NCI-H146 (cell line): Measurements from ENCODE around the gene OR51I2.
A peak's percentile ranks its signal among the peaks of the same experiment; 100 is the strongest.

Experiments
- DNase-seq: peaks from one replicate; lab custom pipeline; 2025; lab: John Stamatoyannopoulos, UW

The OR51I2 gene, protein sequence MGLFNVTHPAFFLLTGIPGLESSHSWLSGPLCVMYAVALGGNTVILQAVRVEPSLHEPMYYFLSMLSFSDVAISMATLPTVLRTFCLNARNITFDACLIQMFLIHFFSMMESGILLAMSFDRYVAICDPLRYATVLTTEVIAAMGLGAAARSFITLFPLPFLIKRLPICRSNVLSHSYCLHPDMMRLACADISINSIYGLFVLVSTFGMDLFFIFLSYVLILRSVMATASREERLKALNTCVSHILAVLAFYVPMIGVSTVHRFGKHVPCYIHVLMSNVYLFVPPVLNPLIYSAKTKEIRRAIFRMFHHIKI

DNA sequence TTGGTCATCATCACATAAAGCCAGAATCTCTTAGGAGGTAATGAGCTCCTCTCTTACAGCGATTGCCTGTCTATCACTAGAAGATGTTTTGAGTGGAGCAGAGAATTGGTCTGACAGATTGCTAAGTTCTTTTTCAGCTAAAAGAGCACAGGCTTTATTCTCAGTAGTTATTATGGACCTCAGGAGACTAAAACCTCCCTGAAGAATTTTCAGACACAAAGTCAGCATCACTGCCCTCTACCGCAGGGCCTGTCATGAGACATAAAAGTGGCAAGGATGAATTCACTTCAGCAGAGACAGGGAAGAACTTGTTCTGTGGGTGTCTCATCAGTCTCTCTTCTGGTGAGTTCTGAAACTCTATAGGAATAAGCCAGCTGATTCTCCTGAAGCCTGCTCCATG is at the start of gene OR51I2:
Gene OR51I2 (plus strand): TSS at position 301 of the 400 bp plus-strand sequence. CDS start 4,166 bp downstream, outside the sequence.
- DNase-seq: no peak

DNA sequence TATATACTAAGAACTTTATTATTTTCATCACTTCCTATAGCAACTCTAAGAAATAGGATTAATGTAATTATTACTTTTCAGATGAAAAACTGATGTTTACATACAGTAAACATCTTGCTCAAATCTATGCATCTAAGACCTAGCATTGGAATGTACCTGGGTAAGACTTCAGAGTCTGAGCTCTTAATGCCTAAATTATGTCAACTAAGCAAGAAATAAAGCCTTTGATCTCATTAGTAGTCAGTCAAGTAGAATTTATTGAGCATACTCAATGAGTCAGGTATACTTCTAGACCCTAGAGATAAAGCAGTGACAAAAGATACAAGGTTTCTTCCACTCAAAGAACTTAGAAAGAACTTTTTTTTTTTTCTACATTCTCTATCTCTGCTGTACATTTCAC is 44.0 kb upstream of the OR51I2 start:
- DNase-seq: no peak

DNA sequence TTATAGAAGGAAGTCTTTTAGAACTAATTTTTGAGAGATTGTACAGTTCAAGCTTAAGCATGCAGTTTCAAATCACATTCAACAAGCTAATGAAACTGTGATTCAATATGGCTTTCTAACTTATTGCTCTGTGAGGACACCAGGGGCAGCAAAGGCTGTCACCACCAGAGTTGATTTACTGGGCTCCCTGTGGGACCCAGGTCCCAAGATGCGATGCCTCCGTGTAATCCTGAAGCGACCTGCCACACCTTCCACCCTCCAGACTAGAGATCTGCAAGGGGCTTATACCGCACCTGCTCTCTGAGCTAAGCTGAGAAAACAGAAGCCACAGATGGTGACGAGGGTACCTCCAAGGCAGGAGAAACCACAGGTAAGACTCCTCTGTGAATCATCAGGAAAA is 28.1 kb upstream of the OR51I2 start:
- DNase-seq: no peak

DNA sequence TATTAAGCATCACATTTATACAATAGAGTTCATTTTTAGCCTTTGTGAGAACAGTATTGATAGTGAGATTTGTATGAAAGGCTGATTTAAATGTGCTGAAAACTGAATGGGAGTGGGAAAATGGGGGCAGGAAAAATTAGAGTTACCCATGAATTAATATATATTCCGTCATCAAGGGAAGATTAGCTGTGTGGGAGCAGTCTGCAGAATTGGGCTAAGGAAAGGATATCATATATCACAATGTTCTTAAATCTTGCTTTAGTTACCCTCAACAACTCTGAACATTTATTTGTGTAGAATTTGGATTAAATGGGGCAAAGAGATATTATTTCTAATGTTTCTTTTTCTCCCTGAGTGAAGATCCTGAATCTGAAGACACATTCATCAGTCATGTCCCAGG is 27.3 kb upstream of the OR51I2 start, which contains the start of gene OR51Q1:
Gene OR51Q1 (plus strand): TSS at position 301 of the 400 bp plus-strand sequence. CDS start 90 bp downstream, at position 391.
- no peak for DNase-seq

DNA sequence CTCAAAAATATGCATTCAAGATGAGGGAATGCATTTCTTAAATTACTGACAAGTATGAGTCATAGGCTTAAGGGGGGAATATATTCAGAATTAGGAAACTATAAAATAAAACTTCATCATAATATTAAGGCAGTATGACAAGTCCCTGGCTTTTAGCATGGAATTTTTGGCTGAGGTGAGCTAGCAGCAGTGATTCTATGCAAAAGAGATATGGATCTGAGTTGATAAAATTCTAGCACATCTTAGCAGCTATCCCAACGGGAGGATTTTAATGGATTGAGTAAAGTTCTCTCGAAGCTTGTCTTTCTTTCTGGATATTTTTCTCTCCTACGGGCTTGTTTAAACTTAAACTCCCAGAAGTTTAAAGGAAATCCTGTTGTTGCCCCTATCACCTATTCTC is 26.0 kb upstream of the OR51I2 start:
- no peak for DNase-seq

DNA sequence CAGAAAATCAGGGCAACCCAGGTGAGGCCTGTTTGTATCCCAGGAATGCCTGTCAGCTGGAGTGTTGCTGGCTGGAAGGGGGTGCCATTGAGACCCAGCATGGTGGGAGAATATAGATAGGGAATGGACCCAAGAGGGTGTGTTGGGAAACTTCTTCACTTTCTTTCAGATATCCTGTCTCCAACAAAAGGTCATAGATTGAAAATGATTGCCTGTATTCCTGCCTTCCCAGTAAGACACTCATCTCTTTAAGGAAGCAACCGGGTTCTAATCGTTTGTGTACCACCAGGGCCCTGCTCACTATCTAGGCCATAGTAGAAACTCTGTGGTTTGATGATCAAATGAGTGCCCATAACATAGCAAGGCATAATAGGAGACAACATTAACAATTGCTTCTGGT is 7.7 kb upstream of the OR51I2 start, which contains the start of gene OR51I1:
Gene OR51I1 (minus strand): TSS at position 101 of the 400 bp plus-strand sequence. CDS start 0 bp downstream, at position 101.
- DNase-seq: no peak

DNA sequence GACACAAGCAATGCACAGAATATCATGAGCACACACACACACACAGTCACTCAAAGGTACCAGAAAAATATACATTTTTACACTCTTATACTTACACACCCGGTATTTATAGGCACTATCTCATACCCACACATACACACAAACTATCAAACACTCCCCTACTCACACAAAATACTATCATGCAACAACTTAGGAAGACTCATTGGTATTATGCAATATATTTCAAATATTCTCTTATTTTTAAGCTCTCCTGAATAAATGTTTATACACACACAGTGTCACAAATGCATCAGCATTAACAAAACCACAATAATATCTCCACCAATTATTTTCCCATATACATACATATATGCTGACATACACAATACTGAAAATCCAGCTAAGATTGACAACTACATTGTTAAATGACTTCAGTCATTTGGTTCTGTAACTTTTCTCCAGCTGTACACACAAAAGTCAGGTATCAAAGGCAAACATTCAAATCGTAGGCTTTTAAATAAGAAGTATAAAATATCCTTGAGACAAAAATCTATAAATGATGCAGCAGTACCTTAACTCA is 5.2 kb upstream of the OR51I2 start:
- no peak for DNase-seq

DNA sequence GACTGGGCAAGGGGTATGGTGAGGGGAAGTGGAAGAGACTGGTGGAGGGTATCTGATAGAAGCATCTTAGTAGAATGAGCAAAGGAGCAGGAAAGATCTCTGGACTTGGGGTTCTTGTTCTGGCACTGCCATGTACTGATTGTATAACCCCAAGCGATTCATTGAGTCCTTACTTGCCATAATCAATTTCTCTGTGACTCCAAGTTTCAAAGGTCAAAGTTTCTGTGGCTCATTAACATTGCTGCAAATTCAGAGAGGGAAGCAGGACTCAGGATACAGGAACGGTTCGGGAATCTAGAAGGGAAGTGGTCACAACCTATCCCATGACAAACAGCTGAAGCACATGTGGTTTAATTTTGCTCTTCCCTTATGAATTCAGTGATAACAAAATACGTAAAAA is 309 bp downstream of the OR51I2 start:
- no peak for DNase-seq

DNA sequence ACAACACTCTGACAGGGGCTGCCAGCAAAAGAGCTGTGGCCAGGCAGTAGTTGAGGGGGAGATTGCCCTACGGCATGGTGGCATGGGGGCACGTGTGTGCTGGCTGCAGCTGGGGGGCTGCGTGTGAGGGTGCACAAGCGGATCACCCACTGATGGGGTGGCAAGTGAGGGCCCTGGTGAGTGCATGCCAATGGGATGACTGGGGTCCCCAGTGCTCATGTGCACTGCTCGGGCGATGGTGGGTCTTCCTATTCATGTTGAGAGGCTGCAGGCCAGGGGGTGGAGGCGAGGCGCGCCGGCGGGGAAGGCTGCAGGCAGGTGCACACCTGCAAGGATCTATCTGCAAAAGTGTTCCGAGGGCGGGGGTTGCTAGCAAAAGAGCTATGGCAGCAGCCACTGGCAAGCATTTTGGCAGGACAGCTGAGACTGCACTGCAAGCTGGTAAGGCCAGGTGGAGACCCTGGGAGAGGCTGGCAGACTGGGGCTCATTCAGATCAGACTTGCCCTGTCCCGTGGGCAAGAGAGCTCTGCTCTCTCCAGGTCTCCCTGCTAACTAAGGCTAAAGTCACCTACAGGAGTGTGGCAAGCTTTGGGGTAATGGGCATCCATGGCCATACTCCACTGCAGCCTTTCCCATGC is 12.0 kb downstream of the OR51I2 start:
- no peak for DNase-seq

DNA sequence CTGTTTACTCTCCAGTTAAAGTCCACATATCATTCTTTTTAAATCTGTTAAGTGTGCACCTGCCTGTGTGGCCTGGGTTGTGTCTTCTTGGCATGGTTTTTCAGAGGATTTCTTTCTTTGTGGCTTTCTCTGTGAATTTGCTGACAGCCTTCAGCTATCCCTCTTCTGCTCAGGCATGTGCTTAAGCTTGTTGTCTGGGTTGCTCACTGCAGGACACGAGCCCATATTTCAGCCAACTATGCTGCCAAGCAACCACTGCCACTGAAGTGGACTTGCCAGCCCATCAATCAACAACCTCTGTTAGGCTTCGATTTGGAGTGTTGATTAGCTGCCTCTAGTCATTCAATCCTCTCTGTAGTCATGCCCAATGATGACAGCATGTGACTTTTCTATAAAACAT is 18.4 kb downstream of the OR51I2 start:
- no peak for DNase-seq

DNA sequence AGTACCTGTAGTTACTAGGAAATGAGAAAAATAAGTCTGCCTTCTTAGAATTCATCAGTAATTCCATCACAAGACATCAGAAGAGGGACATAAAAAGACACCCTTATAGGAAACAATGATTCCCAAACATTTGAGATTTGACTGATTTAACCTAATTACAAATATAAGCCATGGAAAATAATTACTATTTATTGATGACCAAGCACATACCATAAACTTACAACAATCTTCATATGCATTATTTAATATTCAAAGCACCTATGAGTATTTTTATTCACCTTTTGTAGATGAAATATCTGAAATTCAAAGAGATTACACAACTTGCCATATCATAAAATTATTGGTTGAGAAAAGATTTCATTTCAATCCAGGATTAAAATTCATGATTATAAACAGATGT is 24.8 kb downstream of the OR51I2 start:
- no peak for DNase-seq

DNA sequence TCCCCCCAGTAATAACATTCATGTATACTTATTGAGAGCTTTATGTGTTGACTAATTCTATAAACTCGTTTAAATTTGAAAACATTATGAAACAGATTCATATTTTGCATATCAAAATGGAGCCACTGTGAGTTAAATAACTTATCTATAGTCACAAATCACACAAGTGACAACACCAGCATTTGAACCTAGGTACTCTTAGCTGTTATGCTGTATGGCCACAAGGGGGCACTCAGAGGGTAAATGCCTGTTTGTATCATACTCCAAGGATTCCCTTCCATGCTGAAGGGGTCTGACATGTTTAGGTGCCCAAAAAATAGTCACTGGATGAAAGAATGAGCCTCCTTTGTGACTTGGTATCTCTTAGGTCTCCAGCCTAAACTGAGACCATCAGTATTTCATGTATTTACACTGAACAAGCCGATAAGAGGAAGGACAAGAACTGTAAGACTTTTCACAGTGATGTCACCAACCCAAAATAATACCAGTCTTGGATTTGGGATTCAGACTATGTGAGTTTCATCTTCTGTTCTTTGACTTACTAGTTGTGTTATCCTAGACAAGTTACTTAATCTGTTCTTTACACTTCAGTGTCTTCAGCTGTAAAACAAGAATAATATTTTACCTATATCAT is 27.2 kb downstream of the OR51I2 start:
- peak; percentile 31 for DNase-seq

DNA sequence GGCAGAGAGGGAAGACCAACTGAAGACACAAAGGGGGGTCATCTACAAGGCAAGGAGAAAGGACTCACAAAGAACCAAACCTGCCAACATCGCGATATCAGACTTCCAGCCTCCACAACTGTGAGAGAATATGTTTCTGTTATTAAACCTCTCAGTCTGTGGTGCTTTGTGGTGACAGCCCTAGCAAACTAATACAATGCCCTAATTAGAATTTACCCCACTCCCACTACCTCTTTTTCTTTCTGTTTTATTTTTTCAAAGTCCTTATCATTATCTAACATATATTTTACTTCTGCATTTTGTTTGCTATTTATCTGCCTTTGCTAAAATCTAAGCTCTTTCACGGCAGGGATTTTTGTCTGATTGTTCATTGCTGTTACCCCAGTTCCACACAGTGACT is 36.9 kb downstream of the OR51I2 start:
- no peak for DNase-seq

DNA sequence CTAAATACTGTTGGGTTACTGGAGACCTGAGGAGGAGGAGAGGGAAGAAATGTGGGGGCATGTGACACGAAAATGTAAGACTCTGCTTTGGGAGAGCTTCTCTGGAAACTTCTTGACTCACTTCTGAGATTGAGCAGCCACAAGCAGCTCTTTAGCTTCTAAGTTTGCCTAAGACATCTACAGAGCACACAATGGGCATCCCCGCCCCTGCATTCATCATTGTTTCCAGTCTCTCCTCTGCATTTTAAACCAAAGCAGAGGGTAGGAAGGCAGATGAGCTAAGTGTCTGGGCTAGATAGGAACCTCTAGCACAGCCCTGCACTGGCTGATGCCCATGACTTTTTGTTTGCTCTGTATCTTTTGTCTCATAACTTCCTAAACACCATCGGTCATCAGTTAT is 37.3 kb downstream of the OR51I2 start:
- no peak for DNase-seq

DNA sequence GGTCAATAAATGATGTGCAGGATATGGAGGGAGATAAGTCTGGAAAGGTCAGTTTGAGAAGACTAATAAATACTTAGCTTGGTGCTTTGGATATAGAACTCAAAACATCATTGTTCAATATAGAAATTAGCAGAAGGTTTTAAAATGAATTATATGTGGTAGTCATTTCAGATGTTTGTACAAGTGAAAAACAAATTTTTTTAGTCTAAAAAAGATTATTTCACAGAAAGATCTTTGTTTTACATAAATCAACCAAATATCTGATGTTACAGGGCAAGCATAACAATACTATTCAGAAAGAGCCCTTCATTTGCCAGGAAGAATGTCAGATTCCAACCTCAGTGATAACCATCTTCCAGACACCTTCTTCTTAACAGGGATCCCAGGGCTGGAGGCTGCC is 39.3 kb downstream of the OR51I2 start, which contains the start of gene OR52D1:
Gene OR52D1 (plus strand): TSS at position 301 of the 400 bp plus-strand sequence. CDS start 22 bp downstream, at position 323.
- DNase-seq: no peak

DNA sequence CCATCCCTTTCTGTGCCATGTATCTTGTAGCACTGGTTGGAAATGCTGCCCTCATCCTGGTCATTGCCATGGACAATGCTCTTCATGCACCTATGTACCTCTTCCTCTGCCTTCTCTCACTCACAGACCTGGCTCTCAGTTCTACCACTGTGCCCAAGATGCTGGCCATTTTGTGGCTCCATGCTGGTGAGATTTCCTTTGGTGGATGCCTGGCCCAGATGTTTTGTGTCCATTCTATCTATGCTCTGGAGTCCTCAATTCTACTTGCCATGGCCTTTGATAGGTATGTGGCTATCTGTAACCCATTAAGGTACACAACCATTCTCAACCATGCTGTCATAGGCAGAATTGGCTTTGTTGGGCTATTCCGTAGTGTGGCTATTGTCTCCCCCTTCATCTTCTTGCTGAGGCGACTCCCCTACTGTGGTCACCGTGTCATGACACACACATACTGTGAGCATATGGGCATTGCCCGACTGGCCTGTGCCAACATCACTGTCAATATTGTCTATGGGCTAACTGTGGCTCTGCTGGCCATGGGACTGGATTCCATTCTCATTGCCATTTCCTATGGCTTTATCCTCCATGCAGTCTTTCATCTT is 39.8 kb downstream of the OR51I2 start:
- no peak for DNase-seq

DNA sequence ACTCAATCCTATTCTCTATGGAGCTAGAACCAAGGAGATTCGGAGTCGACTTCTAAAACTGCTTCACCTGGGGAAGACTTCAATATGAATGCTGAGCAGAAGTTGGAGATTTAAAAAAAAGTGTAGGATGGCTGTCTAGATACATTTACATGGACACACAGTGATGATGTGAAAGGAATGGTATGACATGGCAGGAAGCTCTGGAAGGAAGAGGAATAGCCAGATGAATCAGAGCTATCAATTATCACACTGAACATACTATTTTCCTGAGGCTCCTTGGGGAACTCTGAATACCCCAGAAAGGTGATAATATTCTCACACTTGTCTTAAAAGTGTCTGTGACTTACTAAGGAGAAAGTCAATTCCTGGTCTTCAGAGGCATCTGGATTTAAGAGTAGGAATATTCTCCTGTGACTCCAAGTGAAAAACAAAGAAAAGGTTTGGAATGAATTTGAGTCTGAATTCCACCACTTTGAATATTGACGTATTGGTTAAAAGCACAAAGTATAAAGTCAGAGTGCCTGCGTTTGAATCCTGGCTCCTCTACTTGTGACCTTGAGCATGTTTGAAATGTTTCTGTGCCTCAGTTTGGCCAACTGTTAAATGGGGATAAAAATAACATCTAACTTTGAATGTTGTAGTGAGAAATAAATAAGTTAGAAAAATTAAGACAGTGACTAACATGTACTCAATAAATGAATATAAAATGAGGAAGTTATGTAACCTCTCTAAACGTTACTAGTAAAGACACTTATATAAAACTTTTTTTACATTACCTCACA is 40.6 kb downstream of the OR51I2 start:
- DNase-seq: no peak

DNA sequence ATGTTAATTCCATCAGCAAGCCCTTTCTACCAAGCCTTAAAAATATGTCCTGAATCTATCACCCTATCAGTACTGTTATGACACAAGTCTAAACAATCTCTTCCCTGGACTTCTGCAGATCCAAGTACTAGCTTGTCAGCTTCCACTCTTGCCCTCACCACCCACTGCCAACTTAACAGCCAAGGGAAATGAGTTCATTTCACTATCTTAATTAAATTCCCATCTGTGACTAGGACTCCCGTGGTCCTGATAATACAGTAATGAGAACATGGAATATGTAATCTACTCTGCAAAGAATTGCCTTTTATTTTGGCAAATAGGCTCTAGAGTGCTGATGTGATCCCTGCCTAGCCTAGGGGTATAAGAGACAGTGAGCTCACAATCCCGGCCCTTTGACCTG is 50.5 kb downstream of the OR51I2 start:
- DNase-seq: no peak

DNA sequence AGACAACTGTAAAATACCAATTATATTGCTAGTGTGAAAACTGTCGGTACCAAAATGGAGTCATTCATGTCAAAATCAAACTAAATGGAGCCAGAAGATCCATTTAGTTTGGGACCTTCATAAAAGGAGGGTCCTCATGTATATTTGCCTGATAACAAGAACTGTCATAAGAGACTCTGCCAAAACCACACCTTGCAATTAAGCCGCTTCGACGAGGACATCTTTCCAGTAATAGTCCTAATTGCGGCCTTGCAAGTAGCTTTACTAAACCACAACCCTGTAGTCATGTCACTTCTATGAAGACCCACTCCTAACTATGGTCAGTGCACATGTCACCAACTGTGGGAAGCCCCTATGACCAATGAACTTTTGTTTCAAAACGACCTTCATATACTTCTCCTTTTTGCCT is 51.3 kb downstream of the OR51I2 start:
- DNase-seq: no peak

DNA sequence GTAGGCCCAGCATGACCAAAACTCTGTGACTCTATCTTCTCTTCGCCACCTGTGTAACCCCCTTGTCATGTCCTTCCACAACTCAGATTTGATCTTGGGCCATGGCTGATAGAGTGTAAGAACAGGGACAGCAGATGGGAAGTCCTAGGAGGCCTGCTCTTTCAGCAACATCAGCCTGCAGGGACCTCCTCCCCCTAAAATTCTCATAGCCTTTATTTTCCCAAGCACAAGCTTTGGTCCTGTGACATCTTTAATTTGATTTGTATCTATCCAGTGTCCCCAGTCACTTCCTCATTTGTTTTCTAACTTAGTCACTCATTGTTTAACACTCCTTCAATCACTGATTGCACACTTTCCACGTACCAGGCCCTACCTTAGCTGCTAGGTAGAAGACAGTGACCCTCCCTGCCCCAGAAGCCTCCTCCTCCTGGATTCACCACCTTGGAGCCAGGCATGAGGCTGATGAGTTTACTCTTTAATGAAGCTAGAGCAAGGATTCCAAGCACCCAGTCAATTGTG is 55.3 kb downstream of the OR51I2 start:
- DNase-seq: no peak

DNA sequence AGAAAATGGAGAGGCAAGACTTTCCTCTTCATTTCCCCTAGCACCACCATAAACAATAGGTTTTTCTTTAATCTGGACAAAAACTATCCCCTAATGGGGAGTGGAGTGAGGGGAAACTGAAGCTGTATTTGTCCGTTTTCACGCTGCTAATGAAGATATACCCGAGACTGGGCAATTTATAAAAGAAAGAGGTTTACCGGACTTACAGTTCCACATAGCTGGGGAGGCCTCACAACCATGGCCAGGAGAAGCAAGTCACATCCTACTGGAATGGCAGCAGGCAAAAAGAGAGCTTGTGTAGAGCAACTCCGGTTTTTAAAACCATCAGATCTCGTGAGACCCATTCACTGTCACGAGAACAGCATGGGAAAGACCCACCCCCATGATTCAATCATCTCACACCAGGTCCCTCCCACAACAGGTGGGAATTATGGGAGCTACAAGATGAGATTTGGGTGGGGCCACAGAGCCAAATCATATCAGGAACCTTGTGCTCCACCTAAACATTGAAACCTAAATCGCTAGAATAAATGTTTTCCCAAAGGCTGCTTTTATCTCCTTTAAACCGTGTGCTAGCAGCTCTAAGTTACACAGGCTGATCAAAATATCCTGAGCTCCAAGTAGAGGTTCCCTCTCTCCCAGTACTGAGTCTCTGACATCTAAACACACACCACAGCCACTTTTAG is 56.4 kb downstream of the OR51I2 start:
- no peak for DNase-seq
